Body of pancreas (tissue), 4 donors: Measurements from ENCODE around the gene MRPL55. TPM values are rescaled to one million over a fixed set of nuclear protein-coding genes. Genes with fewer than 3 reads are reported as not detected.

Experiments
- ATAC-seq: fragments of 150-250 bp; one replicate; pipeline ENCODE4 v1.9.1; 2016
- DNase-seq, 4 donors: peaks; one replicate each; pipeline ENCODE4 v3.0.0-alpha.2; 2019
- H3K27ac ChIP-seq, 4 donors: fragments of 200-600 bp; sonication (generic); 1 replicate in 3 of 4; 2 replicates in 1 of 4; pipeline versions ENCODE4 v1.5.1 to v1.6.1; 2016 to 2019; ENCODE audit warnings: mild to moderate bottlenecking in 1 of 4, mixed read lengths in 1 of 4, moderate library complexity in 1 of 4
- H3K27me3 ChIP-seq, 2 donors: fragments of 200-600 bp; sonication (generic); one replicate each; pipeline ENCODE4 v1.6.0; 2016; ENCODE audit warnings: mild to moderate bottlenecking in 1 of 2
- H3K36me3 ChIP-seq, 2 donors: fragments of 200-600 bp; sonication (generic); replicated peaks in 1 of 2; 2 replicates each; pipeline ENCODE4 v1.5.1; 2016; ENCODE audit warnings: low read depth in 2 of 2; ENCODE audit not compliant: insufficient read depth in 1 of 2
- H3K4me1 ChIP-seq: fragments of 200-600 bp; sonication (generic); one replicate; pipeline ENCODE4 v1.6.0; 2016
- H3K4me3 ChIP-seq, 2 donors: fragments of 200-600 bp; sonication (generic); 1 replicate in 1 of 2; 2 replicates in 1 of 2; pipeline ENCODE4 v1.5.1; 2016 to 2019
- H3K9me3 ChIP-seq, 3 donors: fragments of 200-600 bp; sonication (generic); 1 replicate in 2 of 3; 2 replicates in 1 of 3; pipeline ENCODE4 v1.5.1; 2016
- CTCF ChIP-seq, 7 experiments: fragments of 450-650 bp in 4 of 7; fragments of 200-600 bp in 3 of 7; sonication (generic) in 3 of 7; IDR thresholded peaks; one replicate each; pipeline ENCODE4 v1.5.1; 2016 to 2019; ENCODE audit warnings: antibody characterized with exemption in 7 of 7
- POLR2A ChIP-seq, 3 donors: fragments of 450-650 bp; IDR thresholded peaks; one replicate each; pipeline ENCODE4 v1.6.1; 2016; ENCODE audit warnings: antibody characterized with exemption in 3 of 3, mild to moderate bottlenecking in 2 of 3
- WGBS, 2 donors: methylation state at CpG; one replicate each; pipeline ENCODE4 v1.1.5; 2017; 5-methylcytosine and 5-hydroxymethylcytosine counted together
- intact Hi-C: fragments of 100-400 bp; cut with DNase I; formaldehyde crosslinking; loops from one replicate; pipeline ENCODE4 v1.15.1; 2023
- total RNA-seq, 2 donors: library from RNA; depleted of rRNA; stranded (reverse); fragments of >200 nt; gene quantifications; one replicate each; pipeline ENCODE4 v1.1.0, GENCODE V29; 2016

The MRPL55 gene
- total RNA-seq, 2 donors from 2014 or later: 65.9 to 68.7 TPM

DNA sequence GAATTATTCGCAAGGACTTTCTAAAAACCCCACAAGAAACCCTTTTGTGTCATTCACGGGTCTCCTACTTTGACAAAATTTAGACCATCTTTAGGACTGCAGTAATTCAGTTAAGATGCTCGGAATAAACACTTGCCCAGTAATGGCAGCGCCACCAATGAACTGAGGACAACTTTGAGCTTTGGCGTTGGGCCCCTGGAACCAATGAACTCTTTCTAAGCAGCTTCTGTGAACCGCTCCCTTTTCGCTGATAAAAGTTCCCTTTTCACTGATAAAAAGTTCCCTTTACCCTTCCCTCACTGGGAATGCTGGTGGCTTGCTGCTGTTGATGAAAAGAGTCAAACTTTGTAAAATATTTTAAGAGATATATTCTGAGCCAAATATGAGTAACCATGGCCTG, 1.5 kb upstream of the MRPL55 start:
- H3K4me1 ChIP-seq: peaks cover 23% of the 10 kb centered on the region
- intact Hi-C loops: no loop called here
- H3K27me3 ChIP-seq: no peaks in the 10 kb centered on the region
- H3K27ac ChIP-seq: peak overlapping the region in 3 of 4 donors; percentile 85 to 93 (median 93)
- peaks cover 0 to 4% of the 10 kb centered on the region in 2 donors for H3K36me3 ChIP-seq
- DNase-seq (no peak), ATAC-seq (no peak)
- 81 to 84% methylated on average over 7 of the region's 7 CpGs for WGBS, 2 donors
- no peaks in the 10 kb centered on the region for H3K9me3 ChIP-seq
- TF ChIP-seq CTCF (IDR thresholded peaks at IDR 0.05): no peak
- no peak for TF ChIP-seq POLR2A (IDR thresholded peaks at IDR 0.05)
- no peak overlapping the region for H3K4me3 ChIP-seq

GRCh38 chr1:228109962-228110488, 926 bp upstream of the MRPL55 start:
- ATAC-seq (peak; percentile 3), DNase-seq (no peak)
- Histone ChIP-seq H3K36me3 (peaks cover 0 to 4% of the 10 kb centered on the region in 2 donors), H3K4me1 (peaks cover 26% of the 10 kb centered on the region), H3K27me3 (no peaks in the 10 kb centered on the region), H3K27ac (peak overlapping the region; percentile 84 to 93 (median 89)), H3K9me3 (no peaks in the 10 kb centered on the region), H3K4me3 (peak overlapping the region; percentile 77 to 97)
- intact Hi-C loops: no loop called here
- 14 to 20% methylated on average over 15 of the region's 15 CpGs for WGBS, 2 donors
- TF ChIP-seq CTCF (IDR thresholded peaks at IDR 0.05) (no peak), POLR2A (IDR thresholded peaks at IDR 0.05) (no peak)

- H3K36me3 ChIP-seq: peaks cover 0 to 4% of the 10 kb centered on the region in 2 donors
- peak overlapping the region; percentile 39 to 93 (median 88) for H3K27ac ChIP-seq
- ATAC-seq (no peak), DNase-seq (no peak)
- H3K4me3 ChIP-seq: peak overlapping the region; percentile 77 to 97
- TF ChIP-seq CTCF (IDR thresholded peaks at IDR 0.05) (no peak), POLR2A (IDR thresholded peaks at IDR 0.05) (no peak)
- H3K9me3 ChIP-seq: no peaks in the 10 kb centered on the region
- H3K4me1 ChIP-seq: peaks cover 40% of the 10 kb centered on the region
- H3K27me3 ChIP-seq: no peaks in the 10 kb centered on the region
- WGBS, 2 donors: 3 to 4% methylated on average over 8 of the region's 8 CpGs
- intact Hi-C loops: no loop called here
Measured at GRCh38 chr1:228108742-228109072, 392 bp downstream of the MRPL55 start.

DNA sequence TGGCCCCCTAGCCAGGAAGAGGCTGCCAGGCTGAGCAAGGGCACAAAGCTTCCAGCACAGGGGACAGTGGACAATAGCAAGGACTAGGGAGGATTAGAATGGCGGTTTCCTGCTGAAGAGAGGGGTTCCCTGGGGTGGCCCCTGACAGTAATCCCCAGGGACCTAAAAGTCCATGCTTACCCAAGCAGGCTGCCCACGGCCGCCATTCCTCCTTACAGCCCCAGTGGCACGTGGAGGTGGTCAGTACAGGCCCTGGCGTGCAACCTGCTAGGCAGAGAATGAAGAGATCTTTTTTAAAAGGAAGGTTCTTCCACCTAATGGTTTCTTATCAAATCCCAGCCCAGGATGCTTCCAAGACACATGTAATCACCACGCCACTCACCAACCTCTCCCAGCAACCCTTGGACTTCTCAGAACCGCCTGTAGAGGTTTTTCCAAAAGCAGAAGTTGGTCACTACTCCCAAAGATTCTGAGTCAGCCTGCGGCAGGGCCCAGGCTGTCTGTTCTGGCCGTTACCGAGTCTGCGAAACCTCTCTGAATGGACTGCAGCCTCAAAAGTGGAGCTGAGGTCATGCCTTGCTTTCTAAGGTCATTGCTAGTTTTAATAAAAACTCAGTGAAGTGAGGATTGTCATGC, 926 bp downstream of the MRPL55 start:
- H3K27me3 ChIP-seq: no peaks in the 10 kb centered on the region
- intact Hi-C loops: no loop called here
- ATAC-seq (no peak), DNase-seq (no peak)
- H3K36me3 ChIP-seq: peaks cover 0 to 4% of the 10 kb centered on the region in 2 donors
- no peaks in the 10 kb centered on the region for H3K9me3 ChIP-seq
- WGBS, 2 donors: 52 to 68% methylated on average over 11 of the region's 11 CpGs
- TF ChIP-seq CTCF (IDR thresholded peaks at IDR 0.05) (no peak), POLR2A (IDR thresholded peaks at IDR 0.05) (no peak)
- peak overlapping the region in 3 of 4 donors; percentile 84 to 93 (median 93) for H3K27ac ChIP-seq
- peak overlapping the region in 1 of 2 donors; percentile 77 for H3K4me3 ChIP-seq
- H3K4me1 ChIP-seq: peaks cover 43% of the 10 kb centered on the region

GRCh38 chr1:228107636-228108035, 1.5 kb downstream of the MRPL55 start:
- Histone ChIP-seq H3K4me3 (no peak overlapping the region), H3K36me3 (peaks cover 0 to 4% of the 10 kb centered on the region in 2 donors), H3K27me3 (no peaks in the 10 kb centered on the region), H3K9me3 (no peaks in the 10 kb centered on the region), H3K27ac (no peak overlapping the region), H3K4me1 (peaks cover 43% of the 10 kb centered on the region)
- intact Hi-C loops: no loop called here
- WGBS, 2 donors: 73 to 80% methylated on average over 2 to 16 of the region's 19 CpGs
- TF ChIP-seq POLR2A (IDR thresholded peaks at IDR 0.05) (no peak), CTCF (IDR thresholded peaks at IDR 0.05) (no peak)
- DNase-seq: peak in 1 of 4 donors; percentile 17
- no peak for ATAC-seq
